ENCODE data around the gene CHST1.
A peak's percentile ranks its signal among the peaks of the same experiment; 100 is the strongest.

CHST1 gene

GRCh38 chr11:45659031-45659817 lies 6.2 kb downstream of the CHST1 start:
- no peak for DNase-seq

- no peak for DNase-seq
These were observed 7.0 kb downstream of the CHST1 start for GRCh38 chr11:45658292-45658991.

GRCh38 chr11:45657496-45658260 lies 7.7 kb downstream of the CHST1 start:
- no peak for DNase-seq

- DNase-seq = no peak
These were observed 9.6 kb downstream of the CHST1 start for GRCh38 chr11:45655831-45656230.

GRCh38 chr11:45655347-45655756 lies 10.1 kb downstream of the CHST1 start:
- peak; percentile 60 for DNase-seq

GRCh38 chr11:45655012-45655283 lies 10.5 kb downstream of the CHST1 start:
- DNase-seq = no peak

GRCh38 chr11:45654231-45655011 lies 11.0 kb downstream of the CHST1 start:
- no peak for DNase-seq

GRCh38 chr11:45653277-45653676 lies 12.1 kb downstream of the CHST1 start:
- DNase-seq = no peak

- no peak for DNase-seq
These were observed 12.6 kb downstream of the CHST1 start for GRCh38 chr11:45652781-45653180.

- no peak for DNase-seq
These were observed 13.3 kb downstream of the CHST1 start for GRCh38 chr11:45651841-45652749.

GRCh38 chr11:45651156-45651555 lies 14.3 kb downstream of the CHST1 start:
- no peak for DNase-seq

- DNase-seq = no peak
These were observed 15.0 kb downstream of the CHST1 start for GRCh38 chr11:45650166-45651095.

- no peak for DNase-seq
These were observed 15.8 kb downstream of the CHST1 start for GRCh38 chr11:45649544-45650165.

- DNase-seq = no peak
These were observed 16.5 kb downstream of the CHST1 start for GRCh38 chr11:45648931-45649330.

GRCh38 chr11:45647786-45648185 lies 17.6 kb downstream of the CHST1 start:
- no peak for DNase-seq

GRCh38 chr11:45647329-45647728 lies 18.1 kb downstream of the CHST1 start:
- DNase-seq = no peak

GRCh38 chr11:45646275-45646927 lies 19.0 kb downstream of the CHST1 start:
- DNase-seq = no peak

- DNase-seq = no peak
These were observed 20.2 kb downstream of the CHST1 start for GRCh38 chr11:45644981-45645889.

All from stimulated activated CD4-positive, alpha-beta T cell treated with anti-CD3 and anti-CD28 coated beads, Interleukin-12 subunit alpha, Interleukin-12 subunit beta, amount 100 ng/mL, for 4 hours (primary cell).